KBM-7 (cell line): Measurements from ENCODE around the gene GLYATL2.

Experiments used
- DNase-seq: peaks from one replicate; pipeline ENCODE4 v3.0.0-alpha.2; 2015
- in situ Hi-C: fragments of 300-500 bp; cut with MboI; formaldehyde crosslinking; loops from 2 replicates; pipeline ENCODE4 v1.14.3; 2020; ENCODE audit warnings: low sequenced_read_pairs, low pct_unique_long_range_greater_than_20kb, mixed read lengths

GLYATL2 gene

GRCh38 chr11:58805065-58805464, 39.4 kb downstream of the GLYATL2 start:
- DNase-seq: no peak
- in situ Hi-C loops: no loop called here

DNA sequence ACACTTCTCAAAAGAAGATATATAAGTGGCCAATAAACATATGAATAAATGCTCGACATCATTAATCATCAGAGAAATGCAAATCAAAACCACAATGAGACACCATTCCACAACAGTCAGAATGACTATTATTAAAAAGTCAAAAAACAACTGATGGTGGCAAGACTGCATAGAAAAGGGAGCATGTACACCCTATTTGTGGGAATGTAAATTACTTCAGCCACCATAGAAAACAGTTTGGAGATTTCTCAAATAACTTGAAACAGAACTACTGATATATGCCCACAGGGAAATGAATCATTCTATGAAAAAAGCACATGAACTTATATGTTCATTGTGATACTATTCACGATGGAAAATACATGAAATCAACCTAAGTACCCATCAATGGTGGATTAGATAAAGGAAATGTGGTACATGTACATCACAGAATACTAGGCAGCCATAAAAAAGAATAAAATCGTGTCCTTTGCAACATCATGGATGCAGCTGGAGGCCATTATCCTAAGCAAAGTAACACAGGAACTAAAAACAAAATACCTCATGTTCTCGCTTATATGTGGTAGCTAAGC, 42.4 kb downstream of the GLYATL2 start:
- in situ Hi-C loops: no loop called here
- DNase-seq: no peak

DNA sequence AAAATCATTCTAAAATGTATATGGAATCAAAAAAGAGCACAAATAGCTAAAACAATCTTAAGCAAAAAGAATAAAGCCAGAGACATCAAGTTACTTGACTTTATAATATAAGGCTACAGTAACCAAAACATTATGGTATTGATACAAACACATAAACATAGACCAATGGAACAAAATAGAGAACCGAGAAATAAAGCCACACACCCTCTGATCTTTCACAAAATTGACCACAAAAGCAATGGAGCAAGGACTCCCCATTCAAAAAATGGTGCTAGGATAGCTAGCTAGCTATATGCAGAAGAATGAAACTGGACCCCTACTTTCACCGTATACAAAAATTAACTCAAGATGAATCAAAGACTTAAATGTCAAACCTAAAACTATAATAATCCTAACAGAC, 43.2 kb downstream of the GLYATL2 start:
- in situ Hi-C loops: no loop called here
- DNase-seq: no peak

- no peak for DNase-seq
- in situ Hi-C loops: no loop called here
Observed at GRCh38 chr11:58796333-58796732, 48.2 kb downstream of the GLYATL2 start.

- in situ Hi-C loops: no loop called here
- peak; percentile 63 for DNase-seq
Observed at GRCh38 chr11:58788355-58789023, 56.0 kb downstream of the GLYATL2 start.

- DNase-seq: no peak
- in situ Hi-C loops: no loop called here
Observed at GRCh38 chr11:58787903-58788302, 56.6 kb downstream of the GLYATL2 start.

DNA sequence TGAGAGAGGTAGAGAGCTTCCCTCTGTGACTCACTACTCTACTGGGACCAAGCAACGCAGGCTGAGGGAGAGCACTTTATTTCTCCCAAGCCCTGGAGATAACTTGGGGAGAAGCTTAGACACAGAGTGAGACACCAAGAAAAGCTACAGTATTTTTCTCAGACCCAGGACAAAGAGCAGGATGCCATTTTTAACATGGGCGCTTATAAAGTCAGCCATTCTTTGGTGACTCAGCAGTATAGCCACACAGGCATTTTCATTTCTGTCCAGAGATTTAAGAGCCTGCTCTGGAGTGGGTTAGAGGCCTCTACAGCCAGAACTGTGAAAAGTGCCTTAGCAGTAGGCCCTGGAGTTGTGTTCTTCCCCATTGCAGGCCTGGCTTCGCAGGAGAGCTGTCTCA, 57.8 kb downstream of the GLYATL2 start:
- in situ Hi-C loops: no loop called here
- DNase-seq: no peak

- DNase-seq: no peak
- in situ Hi-C loops: no loop called here
Observed at GRCh38 chr11:58784995-58785394, 59.5 kb downstream of the GLYATL2 start.
